Measurements from ENCODE around the gene SKIC3. TPM values are rescaled to one million over a fixed set of nuclear protein-coding genes. Genes with fewer than 3 reads are reported as not detected.

SKIC3 gene
- total RNA-seq, 3 donors from 2014 or later (not counting 1 experiment from before 2014, with no cell fraction given), result 67.5 to 94.1 (median 71.1) TPM

DNA sequence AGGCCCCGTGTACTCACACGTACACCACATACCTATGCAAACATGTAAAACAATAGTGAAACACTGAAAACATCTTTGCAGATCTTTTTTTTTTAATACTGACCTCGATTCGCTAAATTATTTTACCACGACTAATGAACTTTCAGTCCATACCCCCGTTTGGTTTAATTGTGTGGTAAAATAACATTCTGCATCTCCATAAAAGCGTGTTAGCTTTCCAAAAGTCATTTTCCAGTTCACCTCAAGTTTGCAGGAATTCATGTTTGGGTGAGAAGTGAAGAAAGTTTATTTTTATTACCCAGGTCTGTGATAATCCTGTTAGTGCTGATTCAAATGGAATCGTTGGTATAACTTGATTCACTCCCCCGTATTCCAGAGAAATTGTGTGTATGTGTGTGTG, 776 bp upstream of the SKIC3 start:
- Histone ChIP-seq H3K9me3 (ENCODE audit: control insufficient read depth, insufficient read depth, low read length) (no peaks in the 10 kb centered on the region), H3K4me1 (ENCODE audit: control insufficient read depth, insufficient read depth, low read length) (peaks cover 13% of the 10 kb centered on the region), H3K27me3 (ENCODE audit: control insufficient read depth, insufficient read depth, low read length) (no peaks in the 10 kb centered on the region), H3K27ac (ENCODE audit: low read length) (peak overlapping the region; percentile 78), H3K36me3 (ENCODE audit: control insufficient read depth, insufficient read depth, low read length) (no peaks in the 10 kb centered on the region), H3K4me3 (ENCODE audit: low read length) (peak overlapping the region; percentile 97)
- no peaks in the 10 kb centered on the region for H3K36me3 Mint-ChIP-seq
- ATAC-seq (no peak), DNase-seq (no peak)
- H3K27ac Mint-ChIP-seq, result peak overlapping the region; percentile 92 to 94
- 3% methylated on average over 4 of the region's 9 CpGs for WGBS (ENCODE audit: insufficient coverage)
- no peaks in the 10 kb centered on the region for H3K27me3 Mint-ChIP-seq (ENCODE audit: low read depth in 2 of 2)
- TF ChIP-seq CTCF (IDR thresholded peaks at IDR 0.05), result no peak
- H3K9me3 Mint-ChIP-seq, result no peaks in the 10 kb centered on the region
- intact Hi-C loops (cut with micrococcal nuclease), result loop anchor here (1.0 to 10.0 kb wide), 3 partner anchors 69 to 292 kb away; partner anchors contain the start of genes GPR150 and RFESD
- peak overlapping the region; percentile 98 for H3K4me3 Mint-ChIP-seq
- H3K4me1 Mint-ChIP-seq, result peaks cover 35 to 44% of the 10 kb centered on the region in 2 donors

DNA sequence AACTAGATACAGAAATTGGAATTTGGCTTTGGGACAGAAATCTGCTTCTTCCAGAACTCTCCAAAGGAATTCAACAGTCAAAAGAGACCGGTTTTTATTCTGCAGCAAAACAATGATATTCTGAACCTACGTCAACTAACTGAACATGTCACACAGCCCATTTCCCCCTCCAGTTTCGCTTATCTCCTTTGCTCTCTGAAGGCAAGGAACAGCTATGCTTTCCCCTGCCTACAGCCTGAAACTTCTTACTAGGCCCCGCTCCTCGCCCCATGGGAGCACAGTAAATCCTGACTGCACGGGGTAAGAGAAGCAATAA, 488 bp downstream of the SKIC3 start:
- Mint-ChIP-seq H3K9me3 (no peaks in the 10 kb centered on the region), H3K4me3 (peak overlapping the region; percentile 98), H3K36me3 (no peaks in the 10 kb centered on the region), H3K27ac (peak overlapping the region; percentile 92 to 94), H3K4me1 (peaks cover 35 to 44% of the 10 kb centered on the region in 2 donors), H3K27me3 (ENCODE audit: low read depth in 2 of 2) (no peaks in the 10 kb centered on the region)
- peak overlapping the region; percentile 78 for H3K27ac ChIP-seq (ENCODE audit: low read length)
- H3K27me3 ChIP-seq (ENCODE audit: control insufficient read depth, insufficient read depth, low read length), result no peaks in the 10 kb centered on the region
- peaks cover 13% of the 10 kb centered on the region for H3K4me1 ChIP-seq (ENCODE audit: control insufficient read depth, insufficient read depth, low read length)
- H3K4me3 ChIP-seq (ENCODE audit: low read length), result peak overlapping the region; percentile 97
- under 1% methylated on average over 6 of the region's 6 CpGs for WGBS (ENCODE audit: insufficient coverage)
- ATAC-seq (peak; percentile 11 to 27 (median 15)), DNase-seq (no peak)
- H3K9me3 ChIP-seq (ENCODE audit: control insufficient read depth, insufficient read depth, low read length), result no peaks in the 10 kb centered on the region
- H3K36me3 ChIP-seq (ENCODE audit: control insufficient read depth, insufficient read depth, low read length), result peaks cover 8% of the 10 kb centered on the region
- no peak for TF ChIP-seq CTCF (IDR thresholded peaks at IDR 0.05)
- intact Hi-C loops (cut with micrococcal nuclease), result loop anchor here (10.0 kb wide), 1 partner anchor 71 kb away; the partner anchor contains the start of gene GPR150

DNA sequence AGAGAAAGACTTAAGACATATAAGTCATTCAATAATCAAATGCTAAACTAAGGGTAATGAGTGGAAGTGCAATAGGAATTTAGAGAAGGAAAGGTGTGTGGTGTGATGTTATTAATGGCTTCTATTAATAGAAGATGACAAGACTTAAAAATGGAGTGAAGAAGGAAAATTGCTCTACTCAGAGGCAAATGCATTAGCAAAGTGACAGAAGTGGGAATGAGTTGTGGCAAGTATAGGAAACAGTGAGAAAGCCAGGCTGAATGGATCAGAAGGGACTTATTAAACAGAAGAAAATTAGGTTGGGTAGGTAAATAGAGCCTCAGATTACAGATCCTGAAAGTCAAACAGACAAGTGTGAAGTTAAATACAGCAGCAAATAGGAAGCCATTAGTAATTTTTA, 5.7 kb downstream of the SKIC3 start:
- H3K4me3 Mint-ChIP-seq, result no peak overlapping the region
- Histone ChIP-seq H3K27ac (ENCODE audit: low read length) (no peak overlapping the region), H3K9me3 (ENCODE audit: control insufficient read depth, insufficient read depth, low read length) (no peaks in the 10 kb centered on the region), H3K27me3 (ENCODE audit: control insufficient read depth, insufficient read depth, low read length) (no peaks in the 10 kb centered on the region), H3K36me3 (ENCODE audit: control insufficient read depth, insufficient read depth, low read length) (peaks cover 53% of the 10 kb centered on the region), H3K4me1 (ENCODE audit: control insufficient read depth, insufficient read depth, low read length) (peaks cover 5% of the 10 kb centered on the region), H3K4me3 (ENCODE audit: low read length) (no peak overlapping the region)
- H3K27ac Mint-ChIP-seq, result no peak overlapping the region
- intact Hi-C loops (cut with micrococcal nuclease), result no loop called here
- no peaks in the 10 kb centered on the region for H3K36me3 Mint-ChIP-seq
- ATAC-seq, result no peak
- no peak for TF ChIP-seq CTCF (IDR thresholded peaks at IDR 0.05)
- H3K27me3 Mint-ChIP-seq (ENCODE audit: low read depth in 2 of 2), result no peaks in the 10 kb centered on the region
- H3K9me3 Mint-ChIP-seq, result no peaks in the 10 kb centered on the region
- peaks cover 15 to 35% of the 10 kb centered on the region in 2 donors for H3K4me1 Mint-ChIP-seq
- DNase-seq, result no peak

DNA sequence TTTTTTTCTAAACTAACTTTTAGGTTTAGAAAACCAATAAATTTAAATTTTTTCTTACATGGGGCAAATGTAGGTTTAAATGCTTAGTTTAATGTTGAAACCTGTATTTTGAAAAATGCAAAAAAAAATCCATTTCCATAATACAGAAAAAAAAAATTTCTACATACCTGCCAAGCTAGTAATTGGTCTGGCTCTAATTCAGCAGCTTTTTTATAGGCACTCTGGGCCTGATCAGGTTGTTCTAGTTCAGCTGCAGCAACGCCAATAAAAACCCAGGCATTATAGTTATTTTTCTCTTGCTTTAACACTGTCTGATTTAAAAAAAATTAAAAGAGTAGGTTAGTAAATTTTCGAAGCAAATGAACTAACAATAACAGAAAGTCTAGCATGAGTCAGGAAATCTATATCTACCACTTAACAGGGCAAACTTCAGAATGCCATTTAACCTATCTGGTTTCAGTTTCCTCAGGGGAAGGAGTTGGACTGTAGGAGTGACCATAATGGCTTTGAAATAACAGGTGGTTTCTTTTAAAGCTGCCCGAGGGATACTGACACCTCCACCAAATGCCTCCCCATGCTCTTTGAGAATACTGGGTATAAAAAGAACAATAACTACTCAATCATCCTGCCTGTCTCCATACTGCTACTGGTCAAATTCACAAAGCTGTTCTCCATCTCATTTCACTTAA, 11.6 kb downstream of the SKIC3 start:
- Mint-ChIP-seq H3K27me3 (ENCODE audit: low read depth in 2 of 2) (no peaks in the 10 kb centered on the region), H3K36me3 (peaks cover 11% of the 10 kb centered on the region), H3K9me3 (no peaks in the 10 kb centered on the region), H3K27ac (peak overlapping the region in 1 of 2 donors; percentile 60), H3K4me1 (peaks cover 12 to 14% of the 10 kb centered on the region in 2 donors), H3K4me3 (no peak overlapping the region)
- ATAC-seq, result no peak
- no peaks in the 10 kb centered on the region for H3K4me1 ChIP-seq (ENCODE audit: control insufficient read depth, insufficient read depth, low read length)
- no peak for TF ChIP-seq CTCF (IDR thresholded peaks at IDR 0.05)
- H3K36me3 ChIP-seq (ENCODE audit: control insufficient read depth, insufficient read depth, low read length), result peaks cover 80% of the 10 kb centered on the region
- H3K27ac ChIP-seq (ENCODE audit: low read length), result no peak overlapping the region
- no peak for DNase-seq
- no peaks in the 10 kb centered on the region for H3K27me3 ChIP-seq (ENCODE audit: control insufficient read depth, insufficient read depth, low read length)
- H3K9me3 ChIP-seq (ENCODE audit: control insufficient read depth, insufficient read depth, low read length), result no peaks in the 10 kb centered on the region
- no peak overlapping the region for H3K4me3 ChIP-seq (ENCODE audit: low read length)
- intact Hi-C loops (cut with micrococcal nuclease), result no loop called here
- WGBS (ENCODE audit: insufficient coverage), result no CpG with 5 or more reads among the region's 3 CpGs

Data from natural killer cell (primary cell).